Activated CD4-positive, alpha-beta T cell treated with anti-CD3 and anti-CD28 coated beads, Interleukin-2, Interleukin-4, amounts not matched to agents 100 ng/mL and 50 ng/mL, durations not matched to agents 16 hours and 8 hours (primary cell): ENCODE measurements around the gene CCDC120.

ENCODE experiments used
- DNase-seq: peaks from one replicate; pipeline ENCODE4 v3.0.0-alpha.2; 2020; ENCODE audit warnings: low spot score

Gene CCDC120

GRCh38 chrX:49063715-49064114, 4.9 kb downstream of the CCDC120 start:
- no peak for DNase-seq

GRCh38 chrX:49064303-49064702, 5.5 kb downstream of the CCDC120 start:
- no peak for DNase-seq

GRCh38 chrX:49064735-49065134, 5.9 kb downstream of the CCDC120 start:
- no peak for DNase-seq

GRCh38 chrX:49066278-49066677, 7.5 kb downstream of the CCDC120 start:
- DNase-seq = no peak

GRCh38 chrX:49066690-49067089, 7.9 kb downstream of the CCDC120 start:
- DNase-seq = no peak

GRCh38 chrX:49067285-49068120, 8.7 kb downstream of the CCDC120 start:
- DNase-seq = no peak

GRCh38 chrX:49069038-49069437, 10.2 kb downstream of the CCDC120 start:
- no peak for DNase-seq

GRCh38 chrX:49070988-49071387, 12.2 kb downstream of the CCDC120 start:
- DNase-seq = no peak

- DNase-seq = no peak
Observed at GRCh38 chrX:49071877-49072711, 13.3 kb downstream of the CCDC120 start.

- no peak for DNase-seq
Observed at GRCh38 chrX:49072712-49073095, 13.9 kb downstream of the CCDC120 start.

GRCh38 chrX:49073601-49074575, 15.1 kb downstream of the CCDC120 start, which contains the start of gene PRAF2:
Gene PRAF2, minus strand, starts transcription at chrX:49074002. Its CDS starts 15 bp downstream, at chrX:49073987.
- DNase-seq = peak; percentile 92

- no peak for DNase-seq
Observed at GRCh38 chrX:49075347-49075746, 16.5 kb downstream of the CCDC120 start.

- DNase-seq = no peak
Observed at GRCh38 chrX:49077941-49078340, 19.1 kb downstream of the CCDC120 start.

GRCh38 chrX:49079489-49080428, 21.0 kb downstream of the CCDC120 start, which contains the start of gene WDR45:
Gene WDR45, minus strand, starts transcription at chrX:49079887. Its CDS starts 1,792 bp downstream, at chrX:49078095.
- DNase-seq = peak; percentile 67

- DNase-seq = no peak
Observed at GRCh38 chrX:49082271-49082871, 23.6 kb downstream of the CCDC120 start.

GRCh38 chrX:49089553-49089952, 30.8 kb downstream of the CCDC120 start:
- no peak for DNase-seq

- no peak for DNase-seq
Observed at GRCh38 chrX:49096419-49096818, 37.6 kb downstream of the CCDC120 start.

GRCh38 chrX:49100704-49101628, 42.2 kb downstream of the CCDC120 start:
- peak; percentile 93 for DNase-seq

- DNase-seq = no peak
Observed at GRCh38 chrX:49101629-49101984, 42.8 kb downstream of the CCDC120 start.
